Measurements from ENCODE around the gene VEPH1.

VEPH1 gene

GRCh38 chr3:157502916-157503595 lies at the start of gene VEPH1:
Gene VEPH1, minus strand, starts transcription at chr3:157503416. Its CDS starts 8,067 bp downstream, at chr3:157495349.
- Mint-ChIP-seq H3K4me1 (no peaks in the 10 kb centered on the region), H3K36me3 (no peaks in the 10 kb centered on the region), H3K9me3 (no peaks in the 10 kb centered on the region), H3K27ac (no peak within 1 kb of the TSS), H3K4me3 (no peak within 1 kb of the TSS), H3K27me3 (peaks cover 17% of the 10 kb centered on the region)
- DNase-seq = no peak
- CTCF ChIA-PET = no interaction called here

- CTCF ChIA-PET = no interaction called here
Observed at GRCh38 chr3:157551961-157552360, 48.7 kb upstream of the VEPH1 start.

DNA sequence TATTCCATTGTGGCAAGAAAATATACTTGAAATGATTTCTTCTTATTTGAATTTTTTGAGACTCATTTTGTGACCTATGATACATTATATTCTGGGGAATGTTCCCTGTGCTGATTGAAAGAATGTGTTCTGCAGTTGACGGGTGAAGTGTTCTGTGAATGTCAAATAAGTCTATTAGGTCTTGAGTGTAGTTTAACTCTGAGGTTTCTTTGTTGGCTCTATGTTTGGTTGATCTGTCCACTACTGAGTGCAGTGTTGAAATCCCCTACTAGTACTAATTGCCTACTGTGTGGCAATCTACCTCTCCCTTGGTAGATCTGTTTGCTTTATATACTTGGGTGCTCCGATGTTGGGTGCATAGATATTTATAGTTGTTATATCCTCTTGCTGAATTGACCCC lies 46.3 kb upstream of the VEPH1 start:
- no peak overlapping the region for H3K4me3 Mint-ChIP-seq
- DNase-seq = no peak
- H3K27ac Mint-ChIP-seq = no peak overlapping the region
- H3K4me1 Mint-ChIP-seq = no peaks in the 10 kb centered on the region
- CTCF ChIA-PET = no interaction called here
- no peaks in the 10 kb centered on the region for H3K9me3 Mint-ChIP-seq
- no peaks in the 10 kb centered on the region for H3K27me3 Mint-ChIP-seq
- no peaks in the 10 kb centered on the region for H3K36me3 Mint-ChIP-seq

More at GRCh38 chr3:157551961-157552360, 48.7 kb upstream of the VEPH1 start:
- H3K9me3 Mint-ChIP-seq = no peaks in the 10 kb centered on the region
- H3K4me1 Mint-ChIP-seq = no peaks in the 10 kb centered on the region
- H3K27ac Mint-ChIP-seq = no peak overlapping the region
- no peaks in the 10 kb centered on the region for H3K36me3 Mint-ChIP-seq
- H3K4me3 Mint-ChIP-seq = no peak overlapping the region
- DNase-seq = no peak
- H3K27me3 Mint-ChIP-seq = no peaks in the 10 kb centered on the region

DNA sequence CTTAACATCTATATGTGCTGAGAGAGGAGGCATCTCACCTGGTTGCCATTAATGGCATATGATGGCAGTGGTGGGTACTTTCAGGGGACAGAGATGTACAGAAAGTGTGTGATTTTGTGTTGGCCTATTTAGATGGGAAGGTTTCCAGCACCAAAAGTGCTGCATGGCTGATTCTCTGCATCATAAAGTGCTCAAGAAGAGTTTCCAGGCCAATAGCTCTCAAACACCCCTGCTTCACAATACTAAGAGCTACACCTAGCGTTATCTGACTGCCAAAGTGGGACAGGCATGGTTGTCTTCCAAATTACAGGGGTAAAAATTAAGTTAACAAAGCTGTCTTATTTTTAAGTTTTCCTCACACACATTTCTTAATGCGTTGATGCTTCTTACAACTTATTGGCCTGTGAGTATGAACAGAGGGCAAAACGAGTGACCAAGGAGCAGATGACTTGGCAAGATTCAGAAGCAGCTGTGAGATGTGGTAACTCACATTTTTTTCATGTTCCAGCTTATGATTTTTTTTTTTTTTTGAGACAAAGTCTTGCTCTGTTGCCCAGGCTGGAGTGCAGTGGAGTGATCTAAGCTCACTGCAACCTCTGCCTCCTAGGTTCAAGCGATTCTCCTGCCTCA lies 41.4 kb upstream of the VEPH1 start:
- no peak overlapping the region for H3K27ac Mint-ChIP-seq
- no peaks in the 10 kb centered on the region for H3K36me3 Mint-ChIP-seq
- CTCF ChIA-PET = interaction anchor here (2.4 kb wide), 1 partner anchor 11 kb away, joined by 5 read pairs; no protein-coding TSS in a partner anchor
- H3K4me3 Mint-ChIP-seq = no peak overlapping the region
- no peaks in the 10 kb centered on the region for H3K4me1 Mint-ChIP-seq
- peaks cover 19% of the 10 kb centered on the region for H3K27me3 Mint-ChIP-seq
- no peaks in the 10 kb centered on the region for H3K9me3 Mint-ChIP-seq
- DNase-seq = no peak

- H3K4me3 Mint-ChIP-seq = no peak overlapping the region
- no peak overlapping the region for H3K27ac Mint-ChIP-seq
- no peaks in the 10 kb centered on the region for H3K9me3 Mint-ChIP-seq
- H3K36me3 Mint-ChIP-seq = no peaks in the 10 kb centered on the region
- no peaks in the 10 kb centered on the region for H3K4me1 Mint-ChIP-seq
- CTCF ChIA-PET = no interaction called here
- H3K27me3 Mint-ChIP-seq = peaks cover 19% of the 10 kb centered on the region
- DNase-seq = no peak
Observed at GRCh38 chr3:157543501-157544035, 40.4 kb upstream of the VEPH1 start.

GRCh38 chr3:157542711-157543500 lies 39.7 kb upstream of the VEPH1 start:
- CTCF ChIA-PET = no interaction called here
- no peaks in the 10 kb centered on the region for H3K36me3 Mint-ChIP-seq
- H3K27me3 Mint-ChIP-seq = peaks cover 19% of the 10 kb centered on the region
- DNase-seq = peak; percentile 21
- no peaks in the 10 kb centered on the region for H3K9me3 Mint-ChIP-seq
- no peak overlapping the region for H3K27ac Mint-ChIP-seq
- no peaks in the 10 kb centered on the region for H3K4me1 Mint-ChIP-seq
- H3K4me3 Mint-ChIP-seq = no peak overlapping the region

DNA sequence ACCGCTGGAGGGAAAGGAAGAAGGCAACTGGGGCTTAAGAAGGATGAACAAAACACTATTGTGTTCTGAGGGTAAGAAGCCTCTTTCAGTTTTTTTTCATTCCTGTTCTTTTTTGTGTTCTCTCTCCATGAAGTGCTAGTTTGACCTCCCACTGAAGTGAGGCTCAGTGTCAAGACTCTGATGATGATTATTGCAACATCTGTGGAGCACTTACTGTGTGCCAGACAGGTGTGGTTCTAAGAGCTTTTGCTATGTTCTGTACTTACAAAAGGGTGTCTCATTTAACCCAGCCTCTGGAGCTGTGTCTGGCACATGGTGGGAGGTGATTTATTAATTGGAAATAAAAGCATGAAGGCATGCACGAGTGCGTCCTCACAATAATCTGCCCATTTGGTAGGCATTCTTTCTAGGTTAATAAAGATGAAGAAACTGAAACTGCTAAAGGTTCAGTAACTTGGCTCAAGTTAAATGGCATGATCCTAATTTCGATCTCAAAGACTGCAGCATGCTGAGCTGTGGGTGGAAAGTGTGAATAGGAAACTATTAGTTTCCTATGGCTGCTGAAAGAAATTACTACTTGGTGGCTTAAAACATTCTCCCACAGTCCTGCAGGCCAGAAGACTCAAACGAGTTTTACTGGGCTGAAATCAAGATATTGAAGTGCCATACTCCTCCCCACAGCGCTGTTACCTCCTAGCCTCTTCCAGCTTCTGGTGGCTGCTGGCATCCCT lies 38.5 kb upstream of the VEPH1 start:
- Mint-ChIP-seq H3K27me3 (peaks cover 19% of the 10 kb centered on the region), H3K4me1 (no peaks in the 10 kb centered on the region), H3K36me3 (no peaks in the 10 kb centered on the region), H3K4me3 (no peak overlapping the region), H3K9me3 (no peaks in the 10 kb centered on the region), H3K27ac (no peak overlapping the region)
- CTCF ChIA-PET = interaction anchor here (0.8 to 1.7 kb wide), 2 partner anchors 9 to 48 kb away, joined by 3 to 8 read pairs; no protein-coding TSS in a partner anchor
- no peak for DNase-seq

DNA sequence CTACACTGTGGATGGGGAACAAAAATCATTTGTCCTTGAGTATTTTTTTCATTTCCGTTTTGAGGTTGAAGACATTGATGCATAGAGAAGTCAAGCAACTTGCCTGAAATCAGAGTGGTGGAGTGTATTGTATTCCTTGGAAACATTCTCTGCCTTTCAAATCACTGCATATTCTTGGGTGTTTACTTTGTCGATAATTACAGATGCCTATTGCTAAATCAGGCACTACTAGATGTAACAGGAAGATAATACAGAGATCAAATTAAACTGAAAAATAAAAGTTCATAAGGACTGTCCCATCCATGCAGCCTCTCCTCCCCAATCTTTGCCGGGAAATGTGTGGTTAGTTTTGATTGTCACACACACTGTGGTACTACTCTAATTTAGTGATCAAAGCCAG lies 37.4 kb upstream of the VEPH1 start:
- no peaks in the 10 kb centered on the region for H3K9me3 Mint-ChIP-seq
- CTCF ChIA-PET = interaction anchor here (1.7 kb wide), 1 partner anchor 8 kb away, joined by 8 read pairs; no protein-coding TSS in a partner anchor
- H3K27me3 Mint-ChIP-seq = peaks cover 19% of the 10 kb centered on the region
- no peaks in the 10 kb centered on the region for H3K36me3 Mint-ChIP-seq
- no peak for DNase-seq
- H3K4me3 Mint-ChIP-seq = no peak overlapping the region
- no peaks in the 10 kb centered on the region for H3K4me1 Mint-ChIP-seq
- H3K27ac Mint-ChIP-seq = no peak overlapping the region

GRCh38 chr3:157535667-157536066 lies 32.5 kb upstream of the VEPH1 start:
- Mint-ChIP-seq H3K4me1 (no peaks in the 10 kb centered on the region), H3K36me3 (no peaks in the 10 kb centered on the region), H3K27me3 (no peaks in the 10 kb centered on the region), H3K9me3 (no peaks in the 10 kb centered on the region), H3K27ac (no peak overlapping the region), H3K4me3 (no peak overlapping the region)
- no peak for DNase-seq
- CTCF ChIA-PET = no interaction called here

- no peaks in the 10 kb centered on the region for H3K27me3 Mint-ChIP-seq
- CTCF ChIA-PET = no interaction called here
Observed at GRCh38 chr3:157534725-157535161, 31.5 kb upstream of the VEPH1 start.

DNA sequence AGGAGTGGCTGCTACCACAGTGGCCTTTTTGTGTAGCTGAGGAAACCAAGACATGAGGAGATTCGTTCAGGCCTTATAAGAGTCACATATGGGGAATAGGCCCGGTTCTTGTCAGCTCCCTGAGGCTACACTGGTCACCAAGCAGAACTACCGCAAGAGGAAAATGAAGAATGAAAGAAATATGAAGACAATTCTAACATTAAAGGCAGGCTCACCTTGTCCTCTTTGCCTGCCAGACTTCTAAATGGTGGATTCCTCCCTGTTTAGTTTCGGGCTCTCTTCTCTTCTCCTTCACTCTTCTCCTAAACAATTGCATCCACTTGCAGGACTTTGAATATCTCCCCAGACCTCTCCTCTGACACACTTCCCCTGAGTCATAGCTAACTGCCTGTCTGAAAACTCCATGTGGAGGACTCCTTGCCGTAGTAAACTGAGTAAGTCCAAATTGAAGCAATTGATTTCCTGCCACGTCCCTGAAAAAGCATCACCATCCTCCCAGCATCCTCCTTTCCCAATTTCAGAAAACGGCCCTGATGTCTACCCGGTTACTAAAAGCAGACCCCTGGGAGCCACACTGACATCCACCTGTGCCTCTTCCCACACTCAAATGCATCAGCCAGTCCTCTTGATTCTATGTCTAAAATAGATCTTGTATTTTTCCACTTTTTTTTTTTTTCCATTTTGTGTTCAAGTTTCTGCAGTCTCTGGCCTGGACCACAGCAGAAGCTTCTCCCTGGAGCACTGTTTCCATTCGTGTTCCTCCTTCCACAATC lies 30.3 kb upstream of the VEPH1 start:
- CTCF ChIA-PET = interaction anchor here (0.9 to 5.2 kb wide), 9 partner anchors 8 to 1383 kb away, joined by 3 to 108 read pairs (median 7); no protein-coding TSS in a partner anchor
- Mint-ChIP-seq H3K36me3 (no peaks in the 10 kb centered on the region), H3K27me3 (no peaks in the 10 kb centered on the region), H3K4me3 (no peak overlapping the region), H3K4me1 (no peaks in the 10 kb centered on the region), H3K27ac (no peak overlapping the region), H3K9me3 (no peaks in the 10 kb centered on the region)
- no peak for DNase-seq

More at GRCh38 chr3:157534725-157535161, 31.5 kb upstream of the VEPH1 start:
- Mint-ChIP-seq H3K4me1 (no peaks in the 10 kb centered on the region), H3K4me3 (no peak overlapping the region), H3K36me3 (no peaks in the 10 kb centered on the region), H3K9me3 (no peaks in the 10 kb centered on the region), H3K27ac (no peak overlapping the region)
- DNase-seq = no peak

- no peaks in the 10 kb centered on the region for H3K27me3 Mint-ChIP-seq
- DNase-seq = no peak
- no peak overlapping the region for H3K4me3 Mint-ChIP-seq
- H3K9me3 Mint-ChIP-seq = no peaks in the 10 kb centered on the region
- H3K27ac Mint-ChIP-seq = no peak overlapping the region
- CTCF ChIA-PET = interaction anchor here (0.9 to 5.2 kb wide), 10 partner anchors 9 to 1382 kb away, joined by 3 to 108 read pairs (median 6); no protein-coding TSS in a partner anchor
- no peaks in the 10 kb centered on the region for H3K36me3 Mint-ChIP-seq
- no peaks in the 10 kb centered on the region for H3K4me1 Mint-ChIP-seq
Observed at GRCh38 chr3:157532529-157533297, 29.5 kb upstream of the VEPH1 start.
